CD8-positive, alpha-beta memory T cell (primary cell): Measurements from ENCODE around the gene AQP3. TPM values are rescaled to one million over a fixed set of nuclear protein-coding genes. Genes with fewer than 3 reads are reported as not detected.
"Not testable (repeated sequence)": the region's sequence is repeated elsewhere in the genome, so short reads cannot be mapped to it uniquely, and the experiment has no call there.

ENCODE experiments used
- CTCF ChIA-PET: fragments of 350-600 bp; sonication (Branson Sonifier 250); formaldehyde crosslinking; loops from one replicate; lab custom pipeline; 2021; ENCODE audit warnings: antibody characterized with exemption; lab: Charles Lee
- POLR2A ChIA-PET: fragments of 350-600 bp; sonication (Branson Sonifier 250); formaldehyde crosslinking; loops from one replicate; lab custom pipeline; 2021; ENCODE audit warnings: antibody characterized with exemption; lab: Charles Lee
- DNase-seq, 5 donors: peaks; one replicate each; pipeline versions ENCODE4 v3.0.0 to v3.0.0-alpha.2; 2020 to 2022; ENCODE audit warnings: mixed read lengths in 1 of 5
- H3K27ac ChIP-seq: one replicate; pipeline ENCODE4 v1.7.0; 2013; ENCODE audit warnings: low read depth, mild to moderate bottlenecking, low read length, moderate library complexity
- H3K27me3 ChIP-seq: 2 replicates; pipeline ENCODE4 v1.7.0; 2013; ENCODE audit warnings: low read length, mild to moderate bottlenecking; ENCODE audit not compliant: insufficient read depth, poor library complexity, severe bottlenecking
- H3K36me3 ChIP-seq: 2 replicates; pipeline ENCODE4 v1.7.0; 2013; ENCODE audit warnings: mild to moderate bottlenecking, low read length, moderate library complexity; ENCODE audit not compliant: insufficient read depth
- H3K4me1 ChIP-seq: 2 replicates; pipeline ENCODE4 v1.7.0; 2013; ENCODE audit warnings: mild to moderate bottlenecking, low read length, moderate library complexity; ENCODE audit not compliant: insufficient read depth
- H3K4me3 ChIP-seq: 2 replicates; pipeline ENCODE4 v1.7.0; 2013; ENCODE audit warnings: mild to moderate bottlenecking, low read length
- H3K9me3 ChIP-seq: 2 replicates; pipeline ENCODE4 v1.7.0; 2013; ENCODE audit warnings: mild to moderate bottlenecking, low read length
- H3K27ac Mint-ChIP-seq, 8 donors: one replicate each; pipeline ENCODE4 v1.8.0; 2020 to 2021; ENCODE audit warnings: mixed read lengths in 8 of 8, mild to moderate bottlenecking in 6 of 8, inconsistent platforms in 3 of 8, moderate library complexity in 3 of 8
- H3K27me3 Mint-ChIP-seq, 2 donors: one replicate each; pipeline ENCODE4 v1.8.0; 2020 to 2021; ENCODE audit warnings: mixed read lengths in 2 of 2, mild to moderate bottlenecking in 1 of 2, moderate library complexity in 1 of 2
- H3K36me3 Mint-ChIP-seq, 3 donors: one replicate each; pipeline ENCODE4 v1.8.0; 2020 to 2021; ENCODE audit warnings: mixed read lengths in 3 of 3, inconsistent platforms in 1 of 3, mild to moderate bottlenecking in 1 of 3
- H3K4me1 Mint-ChIP-seq, 3 donors: one replicate each; pipeline ENCODE4 v1.8.0; 2020 to 2021; ENCODE audit warnings: mixed read lengths in 3 of 3, inconsistent platforms in 1 of 3, mild to moderate bottlenecking in 1 of 3
- H3K4me3 Mint-ChIP-seq, 7 donors: one replicate each; pipeline ENCODE4 v1.8.0; 2020 to 2021; ENCODE audit warnings: mixed read lengths in 7 of 7, mild to moderate bottlenecking in 6 of 7, moderate library complexity in 4 of 7, inconsistent platforms in 2 of 7
- H3K9me3 Mint-ChIP-seq, 5 donors: one replicate each; pipeline ENCODE4 v1.8.0; 2020 to 2022; ENCODE audit warnings: mixed read lengths in 5 of 5, mild to moderate bottlenecking in 3 of 5, moderate library complexity in 2 of 5, inconsistent platforms in 1 of 5
- polyA plus RNA-seq: library from polyadenylated mRNA; unstranded; fragments of 300-500 nt; fragmentation: Illumina TruSeq; gene quantifications from one replicate; pipeline ENCODE4 v1.2.3, GENCODE V29; 2021
- total RNA-seq, 2 experiments: library from RNA; stranded (reverse); gene quantifications; one replicate each; pipeline ENCODE4 v1.2.3, GENCODE V29; 2021

The AQP3 gene
- total and polyA plus RNA-seq, 3 experiments from 2014 or later = 8.7 to 183 (median 9.3) TPM

DNA sequence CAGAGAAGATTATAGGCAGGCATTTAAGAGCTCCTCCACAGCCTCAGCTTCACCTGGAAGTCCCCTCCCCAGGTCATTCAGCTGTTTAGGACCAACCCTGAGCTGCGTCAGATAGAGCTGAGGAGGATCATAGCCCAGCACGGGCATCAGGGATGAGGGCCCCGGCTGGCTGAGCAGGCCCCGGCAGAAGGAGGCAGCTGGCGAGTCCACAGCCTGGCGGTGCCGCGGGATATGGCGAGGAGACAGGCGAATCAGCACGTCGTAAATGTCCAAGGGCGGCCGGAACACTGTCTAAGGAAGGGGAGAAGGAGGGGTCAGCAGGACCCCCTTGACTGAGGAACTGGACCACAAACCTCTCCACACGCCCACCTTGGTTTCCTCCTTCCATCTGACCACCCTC, 15.8 kb upstream of the AQP3 start:
- POLR2A ChIA-PET = interaction anchor here (0.6 to 1.1 kb wide), 2 partner anchors 11 to 47 kb away, joined by 3 to 4 read pairs; partner anchors contain the start of gene NOL6
- H3K27me3 ChIP-seq = no peaks in the 10 kb centered on the region
- no peaks in the 10 kb centered on the region for H3K9me3 ChIP-seq
- peaks cover 61% of the 10 kb centered on the region for H3K36me3 ChIP-seq
- peaks cover 15% of the 10 kb centered on the region for H3K4me1 ChIP-seq
- Mint-ChIP-seq H3K27me3 (no peaks in the 10 kb centered on the region), H3K36me3 (peaks cover 0 to 69% (median 4%) of the 10 kb centered on the region in 3 donors), H3K9me3 (no peaks in the 10 kb centered on the region), H3K4me3 (no peak overlapping the region), H3K27ac (peak overlapping the region in 4 of 8 donors; percentile 58 to 69 (median 64)), H3K4me1 (peaks cover 13 to 16% (median 14%) of the 10 kb centered on the region in 3 donors)
- DNase-seq = peak in 1 of 5 donors; percentile 43
- CTCF ChIA-PET = interaction anchor here (2.1 to 14.2 kb wide), 5 partner anchors 10 to 89 kb away, joined by 9 to 202 read pairs (median 62); partner anchors contain the start of genes AQP3 and NOL6
- no peak overlapping the region for H3K27ac ChIP-seq
- H3K4me3 ChIP-seq = no peak overlapping the region

DNA sequence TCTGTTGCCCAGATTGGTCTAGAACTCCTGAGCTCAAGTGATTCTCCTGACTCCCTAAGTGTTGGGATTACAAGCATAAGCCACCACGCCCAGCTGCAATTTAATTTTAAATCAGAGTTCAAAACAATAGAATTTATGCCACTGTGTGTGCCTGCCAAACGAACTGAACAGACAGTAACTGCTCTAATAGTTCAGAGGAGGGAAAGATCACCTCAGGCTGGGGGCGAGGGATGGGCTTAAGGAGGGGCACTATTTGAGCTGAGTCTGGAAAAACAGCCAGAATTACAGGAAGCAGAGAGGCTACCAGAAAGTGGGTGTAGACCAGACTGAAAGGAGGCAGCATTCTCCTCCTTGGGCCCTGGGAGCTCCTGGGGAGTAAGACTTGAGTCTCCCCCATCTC, 14.1 kb upstream of the AQP3 start:
- H3K27ac Mint-ChIP-seq = peak overlapping the region in 6 of 8 donors; percentile 11 to 93 (median 30)

DNA sequence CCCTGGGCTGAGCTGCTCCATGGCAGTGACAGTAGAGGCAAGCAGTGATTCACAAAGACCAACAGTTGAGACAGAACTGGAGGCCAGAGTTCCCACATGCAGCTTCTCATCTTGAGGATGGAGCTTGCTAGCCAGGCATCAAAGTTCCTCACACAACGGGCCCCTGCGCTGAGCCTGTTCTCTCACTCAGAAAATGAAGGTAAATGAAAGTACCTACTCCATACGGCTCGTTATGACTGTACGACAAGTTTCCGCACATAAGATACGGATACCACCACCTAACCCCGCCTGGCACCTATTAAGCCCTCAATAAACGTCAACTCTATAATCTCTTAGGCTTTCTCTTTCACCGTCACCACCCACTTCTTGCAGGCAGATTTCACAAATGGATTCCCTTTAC, 13.5 kb upstream of the AQP3 start:
- CTCF ChIA-PET = interaction anchor here (1.1 to 14.2 kb wide), 5 partner anchors 12 to 86 kb away, joined by 3 to 202 read pairs (median 8); partner anchors contain the start of gene AQP3
- Mint-ChIP-seq H3K36me3 (peaks cover 0 to 48% (median 0%) of the 10 kb centered on the region in 3 donors), H3K27ac (peak overlapping the region in 6 of 8 donors; percentile 13 to 93 (median 74)), H3K4me3 (no peak overlapping the region), H3K4me1 (peaks cover 25 to 32% (median 27%) of the 10 kb centered on the region in 3 donors), H3K27me3 (no peaks in the 10 kb centered on the region), H3K9me3 (no peaks in the 10 kb centered on the region)
- no peak for DNase-seq
- H3K36me3 ChIP-seq = peaks cover 39% of the 10 kb centered on the region
- no peak overlapping the region for H3K27ac ChIP-seq
- H3K4me1 ChIP-seq = peaks cover 33% of the 10 kb centered on the region
- H3K4me3 ChIP-seq = no peak overlapping the region
- no peaks in the 10 kb centered on the region for H3K9me3 ChIP-seq
- H3K27me3 ChIP-seq = no peaks in the 10 kb centered on the region
- POLR2A ChIA-PET = interaction anchor here (1.2 kb wide), 1 partner anchor 13 kb away, joined by 5 read pairs; the partner anchor contains the start of gene NOL6

More for the DNA sequence above, 14.1 kb upstream of the AQP3 start:
- POLR2A ChIA-PET = interaction anchor here (1.2 kb wide), 1 partner anchor 13 kb away, joined by 5 read pairs; the partner anchor contains the start of gene NOL6
- Histone ChIP-seq H3K4me1 (peaks cover 27% of the 10 kb centered on the region), H3K9me3 (no peaks in the 10 kb centered on the region), H3K27ac (no peak overlapping the region), H3K4me3 (no peak overlapping the region), H3K36me3 (peaks cover 45% of the 10 kb centered on the region), H3K27me3 (no peaks in the 10 kb centered on the region)
- DNase-seq = no peak
- Mint-ChIP-seq H3K27me3 (no peaks in the 10 kb centered on the region), H3K4me3 (no peak overlapping the region), H3K36me3 (peaks cover 0 to 54% (median 2%) of the 10 kb centered on the region in 3 donors), H3K9me3 (no peaks in the 10 kb centered on the region), H3K4me1 (peaks cover 18 to 28% (median 24%) of the 10 kb centered on the region in 3 donors)
- CTCF ChIA-PET = interaction anchor here (1.1 to 14.2 kb wide), 2 partner anchors 12 to 57 kb away, joined by 3 to 202 read pairs; partner anchors contain the start of gene AQP3

DNA sequence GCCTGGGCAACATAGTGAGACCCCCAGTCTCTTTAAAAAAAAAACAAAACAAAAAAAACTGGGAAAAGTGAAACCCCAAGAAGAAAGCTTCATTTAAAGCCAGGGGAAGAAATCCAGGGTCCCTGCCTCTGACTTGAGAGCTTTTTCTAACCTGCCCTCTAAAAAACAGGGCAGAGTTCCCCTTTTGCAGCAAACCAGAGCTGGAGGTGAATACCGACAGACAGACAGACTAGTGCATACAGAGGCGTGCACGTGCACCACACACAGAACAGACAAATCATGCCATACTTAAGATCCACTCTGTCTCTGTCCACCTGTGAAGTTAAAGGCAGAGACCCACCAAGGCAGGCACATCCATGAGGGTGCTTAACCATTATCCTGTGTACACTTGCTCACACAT, 11.7 kb upstream of the AQP3 start:
- peaks cover 0 to 30% (median 0%) of the 10 kb centered on the region in 3 donors for H3K36me3 Mint-ChIP-seq
- peaks cover 44% of the 10 kb centered on the region for H3K4me1 ChIP-seq

DNA sequence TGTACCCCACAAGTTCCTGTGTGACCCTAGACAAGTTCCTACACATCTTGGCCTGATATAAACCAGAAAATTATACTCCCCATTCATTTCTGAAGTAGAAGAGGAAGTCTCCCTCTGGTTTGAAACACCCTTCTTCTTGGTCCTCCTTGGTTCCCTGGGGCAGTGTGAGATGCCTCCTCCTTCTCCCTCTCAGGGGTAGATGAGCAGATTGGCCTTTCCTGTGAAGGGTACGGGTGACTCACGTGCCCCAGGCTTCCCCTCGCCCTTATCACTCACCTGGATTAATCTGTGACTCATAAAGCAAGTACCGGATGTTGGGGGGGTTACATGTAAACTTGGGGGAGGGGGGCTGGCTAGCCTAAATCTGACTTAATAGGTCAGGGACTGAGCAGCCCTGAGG, 11.1 kb upstream of the AQP3 start:
- peak overlapping the region; percentile 83 to 98 (median 95) for H3K27ac Mint-ChIP-seq
- no peaks in the 10 kb centered on the region for H3K27me3 Mint-ChIP-seq
- Histone ChIP-seq H3K4me3 (no peak overlapping the region), H3K4me1 (peaks cover 51% of the 10 kb centered on the region), H3K27ac (peak overlapping the region; percentile 49), H3K27me3 (no peaks in the 10 kb centered on the region), H3K36me3 (peaks cover 15% of the 10 kb centered on the region), H3K9me3 (no peaks in the 10 kb centered on the region)
- CTCF ChIA-PET = interaction anchor here (0.8 to 14.2 kb wide), 9 partner anchors 8 to 200 kb away, joined by 3 to 202 read pairs (median 8); partner anchors contain the start of gene AQP3
- peak overlapping the region in 6 of 7 donors; percentile 53 to 74 (median 67) for H3K4me3 Mint-ChIP-seq
- peak; percentile 34 to 82 (median 54) for DNase-seq
- H3K36me3 Mint-ChIP-seq = peaks cover 0 to 23% (median 0%) of the 10 kb centered on the region in 3 donors
- H3K9me3 Mint-ChIP-seq = no peaks in the 10 kb centered on the region
- POLR2A ChIA-PET = interaction anchor here (1.1 to 1.8 kb wide), 2 partner anchors 11 to 16 kb away, joined by 4 to 7 read pairs; partner anchors contain the start of gene NOL6
- peaks cover 43 to 50% (median 44%) of the 10 kb centered on the region in 3 donors for H3K4me1 Mint-ChIP-seq

More for the DNA sequence above, 11.7 kb upstream of the AQP3 start:
- H3K27ac ChIP-seq = peak overlapping the region; percentile 49
- Mint-ChIP-seq H3K4me3 (peak overlapping the region in 2 of 7 donors; percentile 36 to 74), H3K27me3 (no peaks in the 10 kb centered on the region), H3K9me3 (no peaks in the 10 kb centered on the region), H3K27ac (peak overlapping the region; percentile 83 to 98 (median 95)), H3K4me1 (peaks cover 36 to 43% (median 37%) of the 10 kb centered on the region in 3 donors)
- peaks cover 21% of the 10 kb centered on the region for H3K36me3 ChIP-seq
- ChIA-PET CTCF (interaction anchor here (1.0 to 14.2 kb wide), 7 partner anchors 10 to 84 kb away, joined by 3 to 202 read pairs (median 8); partner anchors contain the start of gene AQP3), POLR2A (interaction anchor here (0.5 to 1.8 kb wide), 3 partner anchors 12 to 172 kb away, joined by 3 to 7 read pairs (median 3); partner anchors contain the start of genes AQP3 and NOL6)
- no peaks in the 10 kb centered on the region for H3K27me3 ChIP-seq
- no peaks in the 10 kb centered on the region for H3K9me3 ChIP-seq
- H3K4me3 ChIP-seq = no peak overlapping the region
- DNase-seq = no peak

DNA sequence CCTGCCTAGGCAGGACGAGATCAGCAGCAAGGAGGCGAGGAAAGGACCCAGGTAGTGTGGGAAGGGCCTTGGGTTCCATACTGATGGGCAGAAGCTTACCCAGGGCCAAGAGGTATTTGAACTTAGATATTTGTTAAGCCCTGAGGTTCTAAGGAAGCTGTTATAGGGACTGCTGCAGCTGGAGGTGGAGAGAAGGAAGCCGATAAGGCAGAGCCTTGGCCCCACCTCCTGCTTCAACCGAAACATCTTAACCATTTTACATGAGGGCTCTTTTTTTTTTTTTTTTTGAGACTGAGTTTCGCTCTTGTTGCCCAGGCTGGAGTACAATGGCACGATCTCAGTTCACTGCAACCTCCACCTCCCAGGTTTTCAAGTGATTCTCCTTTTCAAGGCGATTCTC, 8.6 kb upstream of the AQP3 start:
- peak in 1 of 5 donors; percentile 25 for DNase-seq
- POLR2A ChIA-PET = interaction anchor here (0.6 kb wide), 1 partner anchor 19 kb away, joined by 4 read pairs; no protein-coding TSS in a partner anchor
- H3K27me3 ChIP-seq = no peaks in the 10 kb centered on the region
- no peaks in the 10 kb centered on the region for H3K9me3 ChIP-seq
- peak overlapping the region in 3 of 8 donors; percentile 13 to 70 (median 55) for H3K27ac Mint-ChIP-seq
- no peaks in the 10 kb centered on the region for H3K9me3 Mint-ChIP-seq
- H3K36me3 Mint-ChIP-seq = peaks cover 0 to 1% (median 0%) of the 10 kb centered on the region in 3 donors
- peaks cover 55 to 65% (median 55%) of the 10 kb centered on the region in 3 donors for H3K4me1 Mint-ChIP-seq
- no peaks in the 10 kb centered on the region for H3K36me3 ChIP-seq
- H3K4me3 ChIP-seq = no peak overlapping the region
- no peak overlapping the region for H3K27ac ChIP-seq
- no peaks in the 10 kb centered on the region for H3K27me3 Mint-ChIP-seq
- H3K4me1 ChIP-seq = peaks cover 62% of the 10 kb centered on the region
- CTCF ChIA-PET = interaction anchor here (1.5 to 14.2 kb wide), 2 partner anchors 7 to 10 kb away, joined by 7 to 202 read pairs; partner anchors contain the start of gene AQP3
- H3K4me3 Mint-ChIP-seq = peak overlapping the region in 2 of 7 donors; percentile 3 to 25

DNA sequence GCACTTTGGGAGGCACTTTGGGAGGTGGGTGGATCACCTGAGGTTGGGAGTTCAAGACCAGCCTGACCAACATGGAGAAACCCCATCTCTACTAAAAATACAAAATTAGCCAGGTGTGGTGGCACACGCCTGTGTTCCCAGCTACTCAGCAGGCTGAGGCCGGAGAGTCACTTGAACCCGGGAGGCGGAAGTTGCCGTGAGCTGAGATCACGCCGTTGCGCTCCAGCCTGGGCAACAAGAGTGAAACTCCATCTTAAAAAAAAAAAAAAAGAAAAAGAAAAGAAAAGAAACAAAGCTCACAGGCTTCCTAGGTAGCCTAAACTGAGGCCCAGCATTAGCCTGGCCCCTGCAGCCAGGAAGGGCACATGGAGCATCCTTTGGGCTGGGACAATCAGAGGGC, 8.1 kb upstream of the AQP3 start:
- not testable (repeated sequence) for H3K27me3 ChIP-seq, H3K36me3 Mint-ChIP-seq, H3K9me3 Mint-ChIP-seq, H3K4me3 ChIP-seq, H3K27me3 Mint-ChIP-seq, H3K27ac ChIP-seq, DNase-seq, H3K36me3 ChIP-seq, H3K9me3 ChIP-seq
- CTCF ChIA-PET = interaction anchor here (1.5 to 14.2 kb wide), 3 partner anchors 6 to 22 kb away, joined by 7 to 202 read pairs (median 7); partner anchors contain the start of gene AQP3
- Mint-ChIP-seq H3K4me3 (peak overlapping the region in 1 of 7 donors; percentile 66), H3K4me1 (peaks cover 55 to 70% (median 59%) of the 10 kb centered on the region in 3 donors), H3K27ac (peak overlapping the region in 2 of 8 donors; percentile 13 to 70)
- peaks cover 62% of the 10 kb centered on the region for H3K4me1 ChIP-seq
- POLR2A ChIA-PET = interaction anchor here (0.6 kb wide), 1 partner anchor 18 kb away, joined by 4 read pairs; no protein-coding TSS in a partner anchor
